Kidney epithelial cell (primary cell): Measurements from ENCODE around the gene DSCAML1. TPM values are rescaled to one million over a fixed set of nuclear protein-coding genes. Genes with fewer than 3 reads are reported as not detected.

Source experiments
- DNase-seq: peaks from one replicate; pipeline ENCODE4 v3.0.0-alpha.2; 2010; ENCODE audit warnings: low read depth
- H3K27me3 ChIP-seq: 2 replicates; pipeline ENCODE4 v1.6.0; 2011; ENCODE audit warnings: low read length; ENCODE audit not compliant: control insufficient read depth, insufficient read depth
- H3K36me3 ChIP-seq: 2 replicates; pipeline ENCODE4 v1.5.1; 2011; ENCODE audit warnings: low read length; ENCODE audit not compliant: control insufficient read depth, insufficient read depth
- H3K4me3 ChIP-seq: 2 replicates; pipeline ENCODE4 v1.5.1; 2011; ENCODE audit warnings: low read depth, mild to moderate bottlenecking, control low read depth, low read length
- total RNA-seq: library from RNA; depleted of rRNA; stranded (reverse); fragments of >200 nt; gene quantifications from 2 replicates; pipeline ENCODE4 v1.2.3, GENCODE V29; 2015
- TF ChIP-seq, protein P1 (sequence below): IDR thresholded peaks from 2 replicates; pipeline ENCODE4 v1.5.1; 2011; ENCODE audit warnings: mild to moderate bottlenecking, moderate library complexity, low read length, control low read depth, inconsistent platforms; ENCODE audit not compliant: insufficient read depth, poor library complexity, severe bottlenecking

Gene DSCAML1
- total RNA-seq, 1 donor from 2014 or later = 3.1 TPM

DNA sequence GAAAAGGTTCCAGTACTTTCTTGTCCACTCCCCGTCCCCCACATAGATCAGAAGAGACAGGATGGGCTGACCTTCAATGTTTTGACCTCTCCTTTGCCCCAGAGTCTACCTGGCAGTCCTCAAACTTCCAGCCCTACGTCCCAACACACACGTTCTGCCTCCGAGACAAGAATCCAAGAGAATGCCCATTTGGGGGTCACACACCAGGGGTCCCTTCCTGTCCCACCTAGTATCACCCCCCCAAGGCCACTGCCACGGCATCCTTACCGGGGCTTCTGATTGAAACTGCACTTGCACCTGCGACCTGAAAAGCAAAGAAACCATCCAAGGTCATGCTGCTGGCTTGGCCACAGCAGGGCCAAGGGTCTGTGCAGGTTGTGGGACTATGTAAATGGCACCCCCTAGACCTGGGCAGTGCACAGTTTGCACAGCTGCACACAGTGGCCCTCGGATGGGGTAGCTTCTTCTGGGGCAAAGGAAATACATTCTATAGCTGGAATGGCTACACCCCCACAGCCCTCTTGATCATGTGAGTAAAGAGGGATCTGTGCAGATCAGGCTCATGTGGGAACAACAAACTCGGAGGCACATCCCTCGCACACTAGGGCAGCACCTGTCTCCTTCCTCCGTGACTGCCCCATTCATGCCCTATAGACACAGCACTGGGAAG is 44.0 kb upstream of the DSCAML1 start:
- Histone ChIP-seq H3K27me3 (no peaks in the 10 kb centered on the region), H3K36me3 (no peaks in the 10 kb centered on the region), H3K4me3 (no peak overlapping the region)
- TF ChIP-seq, protein P1, sequence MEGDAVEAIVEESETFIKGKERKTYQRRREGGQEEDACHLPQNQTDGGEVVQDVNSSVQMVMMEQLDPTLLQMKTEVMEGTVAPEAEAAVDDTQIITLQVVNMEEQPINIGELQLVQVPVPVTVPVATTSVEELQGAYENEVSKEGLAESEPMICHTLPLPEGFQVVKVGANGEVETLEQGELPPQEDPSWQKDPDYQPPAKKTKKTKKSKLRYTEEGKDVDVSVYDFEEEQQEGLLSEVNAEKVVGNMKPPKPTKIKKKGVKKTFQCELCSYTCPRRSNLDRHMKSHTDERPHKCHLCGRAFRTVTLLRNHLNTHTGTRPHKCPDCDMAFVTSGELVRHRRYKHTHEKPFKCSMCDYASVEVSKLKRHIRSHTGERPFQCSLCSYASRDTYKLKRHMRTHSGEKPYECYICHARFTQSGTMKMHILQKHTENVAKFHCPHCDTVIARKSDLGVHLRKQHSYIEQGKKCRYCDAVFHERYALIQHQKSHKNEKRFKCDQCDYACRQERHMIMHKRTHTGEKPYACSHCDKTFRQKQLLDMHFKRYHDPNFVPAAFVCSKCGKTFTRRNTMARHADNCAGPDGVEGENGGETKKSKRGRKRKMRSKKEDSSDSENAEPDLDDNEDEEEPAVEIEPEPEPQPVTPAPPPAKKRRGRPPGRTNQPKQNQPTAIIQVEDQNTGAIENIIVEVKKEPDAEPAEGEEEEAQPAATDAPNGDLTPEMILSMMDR = no peak
- no peak for DNase-seq

DNA sequence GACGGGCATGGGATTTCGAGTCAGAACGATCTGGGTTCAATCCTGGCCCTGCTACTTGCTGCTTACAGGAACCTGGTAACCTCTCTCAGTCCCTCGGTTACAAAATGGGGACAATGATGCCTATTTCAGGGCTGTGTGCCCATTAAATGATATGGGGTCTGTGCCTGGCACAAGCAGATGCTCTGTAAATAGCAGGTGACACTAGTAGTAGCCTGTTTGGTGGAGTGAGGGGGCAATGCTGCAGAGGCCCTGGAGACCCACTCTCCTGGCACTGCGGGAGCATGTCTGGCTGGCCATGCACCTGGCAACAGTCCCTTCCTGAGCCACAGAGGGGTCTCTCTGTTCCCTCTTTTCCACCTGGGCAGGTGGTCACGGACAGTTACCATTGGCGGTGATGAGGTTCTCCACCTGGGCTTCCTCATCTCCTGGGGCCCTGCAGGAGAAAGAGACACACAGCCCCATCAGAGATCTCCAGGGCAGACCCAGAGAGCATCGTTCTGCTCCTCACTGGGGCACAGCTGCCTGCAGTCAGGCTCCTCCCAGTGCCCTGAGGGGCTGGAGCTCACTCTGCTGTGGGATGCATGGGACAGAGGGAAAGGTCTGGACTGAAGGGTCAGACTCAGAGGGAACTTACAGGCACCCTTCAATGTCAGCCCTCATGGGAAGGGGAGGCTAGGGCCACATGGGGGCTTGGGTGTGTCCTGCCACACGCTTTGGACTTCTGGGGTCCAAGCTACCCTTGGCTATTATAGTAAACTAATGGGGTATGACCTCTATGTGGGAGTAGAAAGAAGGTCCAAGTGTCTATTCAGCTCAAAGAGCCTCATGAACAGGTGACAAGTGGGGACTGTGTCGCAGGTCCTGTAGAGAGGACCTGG is 43.2 kb upstream of the DSCAML1 start:
- Histone ChIP-seq H3K27me3 (no peaks in the 10 kb centered on the region), H3K36me3 (no peaks in the 10 kb centered on the region), H3K4me3 (no peak overlapping the region)
- no peak for DNase-seq
- TF ChIP-seq, protein P1 = no peak

DNA sequence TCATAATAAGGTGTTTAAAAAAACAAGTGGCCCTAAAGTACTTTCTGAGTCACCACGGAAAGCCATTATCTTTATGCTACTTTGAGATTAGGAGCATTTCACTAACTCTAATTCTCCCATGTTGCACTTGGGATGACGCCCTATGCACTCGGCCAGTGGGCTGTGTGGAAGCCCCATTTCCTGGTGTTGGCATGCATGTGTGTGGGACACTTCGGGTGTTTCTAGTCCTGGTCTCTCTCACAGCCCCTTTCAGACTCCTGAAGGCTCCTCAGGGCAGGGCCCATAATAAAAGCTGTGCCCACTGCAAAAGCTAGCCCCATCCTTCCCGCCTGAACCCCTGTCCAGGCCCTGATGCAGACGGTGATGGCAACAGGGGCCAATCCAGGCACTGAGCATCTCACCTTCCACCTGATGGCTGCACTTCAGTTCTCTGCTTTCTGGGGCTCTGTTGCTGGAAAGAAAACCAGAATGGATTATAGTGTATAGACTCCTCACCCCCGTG is 42.4 kb upstream of the DSCAML1 start:
- TF ChIP-seq, protein P1 = no peak
- Histone ChIP-seq H3K4me3 (no peak overlapping the region), H3K27me3 (no peaks in the 10 kb centered on the region), H3K36me3 (no peaks in the 10 kb centered on the region)
- DNase-seq = no peak

DNA sequence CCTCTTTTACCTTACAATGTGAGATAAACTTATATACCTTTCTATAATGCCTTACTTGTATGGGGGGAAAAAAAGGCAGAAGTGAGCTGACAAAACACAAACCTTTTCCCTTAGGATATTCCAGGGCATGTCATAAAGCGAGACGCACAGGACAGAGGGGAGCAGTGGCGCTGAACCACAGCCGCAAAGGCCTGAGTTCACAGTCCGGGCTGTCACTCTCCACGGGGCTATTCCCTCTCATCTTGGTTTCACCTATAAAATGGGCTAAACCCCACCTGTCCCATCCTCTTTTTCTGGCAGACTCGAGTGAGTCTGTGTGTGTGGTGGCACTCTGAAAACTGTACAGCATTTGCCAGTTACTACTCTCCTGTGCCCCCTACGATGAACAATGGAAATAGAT is 41.9 kb upstream of the DSCAML1 start:
- Histone ChIP-seq H3K27me3 (no peaks in the 10 kb centered on the region), H3K36me3 (no peaks in the 10 kb centered on the region), H3K4me3 (no peak overlapping the region)
- DNase-seq = no peak
- TF ChIP-seq, protein P1 = no peak

DNA sequence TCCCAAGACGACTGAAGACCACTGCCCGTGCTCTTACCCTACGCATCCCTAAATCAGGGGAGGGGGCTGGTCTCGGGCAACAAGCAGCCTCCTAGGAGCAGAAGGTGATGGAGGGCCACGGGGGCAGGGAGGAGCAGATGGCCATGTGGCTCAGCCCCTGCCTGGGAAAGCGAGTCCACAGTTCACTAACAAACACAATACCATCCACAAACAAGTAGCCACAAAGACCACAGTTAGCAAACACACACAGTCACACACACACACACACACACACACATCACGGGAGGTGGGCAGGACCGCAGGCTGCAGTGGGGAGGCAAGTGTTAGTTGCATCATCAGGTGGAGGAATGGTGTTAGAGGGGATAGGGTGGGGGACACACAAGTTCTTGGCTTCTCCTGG is 40.8 kb upstream of the DSCAML1 start:
- H3K4me3 ChIP-seq = no peak overlapping the region
- no peak for DNase-seq
- no peaks in the 10 kb centered on the region for H3K27me3 ChIP-seq
- TF ChIP-seq, protein P1 = no peak
- no peaks in the 10 kb centered on the region for H3K36me3 ChIP-seq
